H1 (cell line): ENCODE data around the gene PYGL. TPM values are rescaled to one million over a fixed set of nuclear protein-coding genes. Genes with fewer than 3 reads are reported as not detected.

ENCODE experiments used
- CTCF ChIA-PET: fragments of 300-600 bp; sonication (Branson Sonifier 250); formaldehyde crosslinking; loops from one replicate; lab custom pipeline; 2021; ENCODE audit not compliant: partially characterized antibody; lab: Charles Lee
- POLR2A ChIA-PET: fragments of 300-600 bp; sonication (Branson Sonifier 250); formaldehyde crosslinking; loops from one replicate; lab custom pipeline; 2021; ENCODE audit warnings: inconsistent platforms; ENCODE audit not compliant: partially characterized antibody; lab: Charles Lee
- DNase-seq, 2 experiments: peaks; one replicate each; pipeline versions ENCODE4 v3.0.0 to v3.0.0-alpha.2; 2010 to 2022; ENCODE audit warnings: low spot score in 2 of 2, low read depth in 1 of 2, mixed read lengths in 1 of 2
- FAIRE-seq: peaks from 2 replicates; lab custom pipeline; 2011; peaks lifted over from hg19 to GRCh38; lab: Jason Lieb, UNC
- H2AFZ ChIP-seq: 2 replicates; pipeline ENCODE4 v1.8.1; 2012; ENCODE audit warnings: low read length, inconsistent platforms
- H2AK5ac ChIP-seq: 2 replicates; pipeline ENCODE4 v1.6.1; 2013; ENCODE audit warnings: low read depth, low read length
- H2BK120ac ChIP-seq: replicated peaks from 2 replicates; pipeline ENCODE3; 2013; ENCODE audit warnings: low read depth, low read length, inconsistent platforms
- H2BK12ac ChIP-seq: 2 replicates; pipeline ENCODE4 v1.6.1; 2013; ENCODE audit warnings: low read depth, low read length
- H2BK15ac ChIP-seq: 2 replicates; pipeline ENCODE4 v1.6.1; 2013; ENCODE audit warnings: low read length
- H2BK20ac ChIP-seq: 2 replicates; pipeline ENCODE4 v1.6.1; 2013; ENCODE audit warnings: low read length
- H2BK5ac ChIP-seq: 2 replicates; pipeline ENCODE4 v1.6.1; 2013; ENCODE audit warnings: low read depth, low read length
- H3K14ac ChIP-seq: 2 replicates; pipeline ENCODE4 v1.6.1; 2013; ENCODE audit warnings: inconsistent platforms; ENCODE audit not compliant: insufficient read length
- H3K18ac ChIP-seq: 2 replicates; pipeline ENCODE4 v1.6.1; 2013; ENCODE audit warnings: low read length; ENCODE audit errors: extremely low read depth
- H3K23ac ChIP-seq: 2 replicates; pipeline ENCODE4 v1.6.1; 2013; ENCODE audit warnings: inconsistent platforms; ENCODE audit not compliant: insufficient read length
- H3K23me2 ChIP-seq: 2 replicates; pipeline ENCODE4 v1.6.1; 2013; ENCODE audit warnings: low read depth, low read length
- H3K27ac ChIP-seq: 2 replicates; pipeline ENCODE4 v1.6.1; 2011; ENCODE audit warnings: low read depth, low read length, inconsistent platforms
- H3K27me3 ChIP-seq, 4 experiments: replicated peaks in 1 of 4; 1 replicate in 1 of 4; 2 replicates in 3 of 4; pipeline versions ENCODE4 v1.6.1 to v1.8.1; 2011 to 2013; ENCODE audit warnings: low read length in 3 of 4, mild to moderate bottlenecking in 3 of 4, inconsistent platforms in 2 of 4, mixed read lengths in 2 of 4, moderate library complexity in 1 of 4; ENCODE audit not compliant: control insufficient read depth in 3 of 4, insufficient read depth in 3 of 4; ENCODE audit errors: extremely low read depth in 1 of 4
- H3K36me3 ChIP-seq, 4 experiments: 2 replicates each; pipeline versions ENCODE4 v1.6.1 to v1.8.1; 2011 to 2013; ENCODE audit warnings: mild to moderate bottlenecking in 4 of 4, low read length in 3 of 4, moderate library complexity in 2 of 4, control low read depth in 1 of 4, inconsistent platforms in 1 of 4; ENCODE audit not compliant: insufficient read depth in 4 of 4, control insufficient read depth in 2 of 4
- H3K4ac ChIP-seq: replicated peaks from 2 replicates; pipeline ENCODE3; 2013; ENCODE audit warnings: low read length, low read depth, mixed read lengths, inconsistent platforms; ENCODE audit not compliant: insufficient read length
- H3K4me1 ChIP-seq, 4 experiments: replicated peaks in 1 of 4; 1 replicate in 1 of 4; 2 replicates in 3 of 4; pipeline versions ENCODE4 v1.6.1 to v1.8.1; 2011 to 2013; ENCODE audit warnings: low read length in 3 of 4, inconsistent platforms in 2 of 4, mixed read lengths in 1 of 4; ENCODE audit not compliant: insufficient read depth in 4 of 4, control insufficient read depth in 3 of 4
- H3K4me2 ChIP-seq, 2 experiments: 2 replicates each; pipeline versions ENCODE4 v1.6.1 to v1.8.1; 2011 to 2013; ENCODE audit warnings: low read depth in 2 of 2, low read length in 2 of 2, control low read depth in 1 of 2, inconsistent platforms in 1 of 2, mild to moderate bottlenecking in 1 of 2; ENCODE audit not compliant: insufficient read depth in 1 of 2
- H3K4me3 ChIP-seq, 4 experiments: fragments of 200-600, 300-600 bp in 1 of 4; sonication (generic), shearing (Covaris generic), sonication (Bioruptor Twin) in 1 of 4; 2 replicates each; pipeline versions ENCODE4 v1.5.1 to v1.8.1; 2011 to 2016; ENCODE audit warnings: low read length in 4 of 4, low read depth in 3 of 4, control low read depth in 2 of 4, inconsistent platforms in 2 of 4, mild to moderate bottlenecking in 2 of 4, mixed read lengths in 1 of 4, moderate library complexity in 1 of 4; ENCODE audit not compliant: insufficient read depth in 2 of 4; ENCODE audit errors: extremely low read depth in 1 of 4
- H3K56ac ChIP-seq: replicated peaks from 2 replicates; pipeline ENCODE3; 2013; ENCODE audit warnings: low read depth, mild to moderate bottlenecking, mixed read lengths, low read length, inconsistent platforms; ENCODE audit not compliant: insufficient read length
- H3K79me1 ChIP-seq: 2 replicates; pipeline ENCODE4 v1.6.1; 2013; ENCODE audit warnings: low read depth, low read length, control low read depth
- H3K79me2 ChIP-seq, 2 experiments: 2 replicates each; pipeline versions ENCODE4 v1.6.1 to v1.8.1; 2012 to 2013; ENCODE audit warnings: low read length in 2 of 2, mild to moderate bottlenecking in 2 of 2, inconsistent platforms in 1 of 2; ENCODE audit not compliant: insufficient read depth in 2 of 2, control insufficient read depth in 1 of 2
- H3K9ac ChIP-seq, 4 experiments: replicated peaks in 1 of 4; 1 replicate in 1 of 4; 2 replicates in 3 of 4; pipeline versions ENCODE4 v1.6.1 to v1.8.1; 2011 to 2013; ENCODE audit warnings: low read depth in 3 of 4, low read length in 3 of 4, control low read depth in 2 of 4, mild to moderate bottlenecking in 2 of 4, moderate library complexity in 2 of 4, inconsistent platforms in 1 of 4; ENCODE audit errors: extremely low read depth in 1 of 4
- H3K9me3 ChIP-seq, 2 experiments: 2 replicates each; pipeline versions ENCODE4 v1.6.1 to v1.8.1; 2012 to 2013; ENCODE audit warnings: mild to moderate bottlenecking in 2 of 2, moderate library complexity in 2 of 2, control low read depth in 1 of 2, inconsistent platforms in 1 of 2, low read depth in 1 of 2, low read length in 1 of 2, mixed read lengths in 1 of 2; ENCODE audit not compliant: insufficient read depth in 2 of 2
- H4K20me1 ChIP-seq, 2 experiments: replicated peaks in 1 of 2; 2 replicates each; pipeline versions ENCODE3 to v1.8.1; 2011 to 2013; ENCODE audit warnings: inconsistent platforms in 2 of 2, low read length in 2 of 2, mild to moderate bottlenecking in 1 of 2; ENCODE audit not compliant: insufficient read depth in 2 of 2, control insufficient read depth in 1 of 2
- H4K5ac ChIP-seq: 2 replicates; pipeline ENCODE4 v1.6.1; 2013; ENCODE audit warnings: low read length, low read depth, mixed read lengths, inconsistent platforms; ENCODE audit not compliant: insufficient read length
- H4K8ac ChIP-seq: 2 replicates; pipeline ENCODE4 v1.8.0; 2013; ENCODE audit warnings: mild to moderate bottlenecking, moderate library complexity, low read length, inconsistent platforms; ENCODE audit not compliant: insufficient read depth; ENCODE audit errors: extremely low read depth
- H4K91ac ChIP-seq: replicated peaks from 2 replicates; pipeline ENCODE3; 2013; ENCODE audit warnings: low read length, mixed read lengths, inconsistent platforms; ENCODE audit not compliant: insufficient read length
- SIX5 ChIP-seq: IDR thresholded peaks from 2 replicates; pipeline ENCODE4 v1.6.1; 2011; ENCODE audit warnings: mild to moderate bottlenecking, low read depth, low read length
- SP4 ChIP-seq: IDR thresholded peaks from 2 replicates; pipeline ENCODE4 v1.6.1; 2012; ENCODE audit warnings: low read length, inconsistent platforms
- WGBS, 2 experiments: shearing (Covaris generic) in 1 of 2; methylation state at CpG; one replicate each; pipeline versions ENCODE4 v1.1.6 to v1.1.7; 2013 to 2015; ENCODE audit warnings: low lambda C conversion rate in 2 of 2, mixed read lengths in 2 of 2, inconsistent platforms in 1 of 2, low coverage in 1 of 2, missing lambda C conversion rate in 1 of 2; ENCODE audit not compliant: insufficient replicate concordance in 2 of 2, insufficient coverage in 1 of 2, insufficient read length in 1 of 2; ENCODE audit errors: extremely low coverage in 1 of 2, missing lambda C conversion rate in 1 of 2; 5-methylcytosine and 5-hydroxymethylcytosine counted together
- polyA plus RNA-seq, 7 experiments: library from polyadenylated mRNA; depleted of rRNA in 3 of 7; stranded (reverse) in 5 of 7; unstranded in 2 of 7; fragments of >200 nt in 5 of 7; fragments of 200-250 nt in 2 of 7; gene quantifications; 1 replicate in 5 of 7; 2 replicates in 1 of 7; 4 replicates in 1 of 7; pipeline versions ENCODE4 v1.2.1 to v1.2.3, GENCODE V29; 2011 to 2013; ENCODE audit warnings: missing spikeins in 2 of 7, mixed read lengths in 2 of 7
- total RNA-seq: library from RNA; stranded (reverse); fragmentation: NEBNext Ultra II Directional; extraction: Animal tissue kit (Norgen Biotek cat#: 25700); gene quantifications from 2 replicates; pipeline ENCODE4 v1.2.1, GENCODE V29; 2021

The PYGL gene
- total and polyA plus RNA-seq, 2 of the 8 experiments (the other 6 are each of a cell fraction or from before 2014, with no cell fraction given): 26.1 to 50.5 TPM

DNA sequence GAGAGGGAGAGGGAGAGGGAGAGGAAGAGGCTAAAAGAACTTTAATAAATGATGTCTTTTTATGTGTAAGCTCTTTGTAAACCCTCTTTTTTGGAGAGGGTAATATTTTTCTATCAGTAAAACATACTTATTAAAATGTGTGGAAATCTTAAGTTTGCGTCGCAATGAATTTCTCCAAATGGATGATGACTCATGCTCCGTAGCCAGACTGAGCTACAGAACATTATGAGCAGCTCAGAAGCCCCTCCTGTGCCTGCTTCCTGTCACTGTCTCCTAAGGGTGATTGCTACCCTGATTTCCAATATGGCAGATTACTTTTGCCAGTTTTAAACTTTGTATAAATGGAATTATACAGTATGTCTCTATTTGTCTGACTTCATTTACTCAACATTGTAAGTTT is 13.0 kb upstream of the PYGL start:
- POLR2A ChIA-PET: interaction anchor here (1.6 kb wide), 1 partner anchor 13 kb away, joined by 7 read pairs; the partner anchor contains the start of gene PYGL
- H2AK5ac ChIP-seq: no peak overlapping the region
- DNase-seq (no peak), FAIRE-seq (no peak)
- H4K5ac ChIP-seq: no peak overlapping the region
- H2BK15ac ChIP-seq: no peak overlapping the region
- H3K4me3 ChIP-seq: no peak overlapping the region
- no peak overlapping the region for H2BK5ac ChIP-seq
- H3K56ac ChIP-seq: no peak overlapping the region
- no peak overlapping the region for H3K18ac ChIP-seq
- no peak overlapping the region for H3K4me2 ChIP-seq
- no peaks in the 10 kb centered on the region for H3K79me1 ChIP-seq
- no peaks in the 10 kb centered on the region for H3K27me3 ChIP-seq
- CTCF ChIA-PET: interaction anchor here (1.2 to 2.3 kb wide), 3 partner anchors 13 to 21 kb away, joined by 3 to 6 read pairs (median 5); no protein-coding TSS in a partner anchor
- TF ChIP-seq SIX5: no peak
- TF ChIP-seq SP4: no peak
- H3K23ac ChIP-seq: no peak overlapping the region
- H3K4ac ChIP-seq: no peak overlapping the region
- H2BK20ac ChIP-seq: no peak overlapping the region
- no peak overlapping the region for H2BK120ac ChIP-seq
- no peak overlapping the region for H3K14ac ChIP-seq
- no peak overlapping the region for H3K27ac ChIP-seq
- H2BK12ac ChIP-seq: no peak overlapping the region
- no peak overlapping the region for H4K8ac ChIP-seq
- no peaks in the 10 kb centered on the region for H4K20me1 ChIP-seq
- peaks cover 0 to 5% (median 2%) of the 10 kb centered on the region in 4 experiments; a peak in 3 of 7 replicates for H3K4me1 ChIP-seq
- H3K36me3 ChIP-seq: no peaks in the 10 kb centered on the region
- no peak overlapping the region for H2AFZ ChIP-seq
- no peaks in the 10 kb centered on the region for H3K23me2 ChIP-seq
- no peak overlapping the region for H3K9ac ChIP-seq
- H4K91ac ChIP-seq: no peak overlapping the region
- H3K9me3 ChIP-seq: peaks cover 0 to 4% of the 10 kb centered on the region in 2 experiments; a peak in 1 of 4 replicates
- 93% methylated on average over 3 of the region's 3 CpGs; no CpG with 5 or more reads in 1 of the 2 experiments for WGBS, 2 experiments
- H3K79me2 ChIP-seq: no peaks in the 10 kb centered on the region
